HG03097 (cell line): Measurements from ENCODE around the gene NUP98.
A peak's percentile ranks its signal among the peaks of the same experiment; 100 is the strongest.
"Not testable (repeated sequence)": the region's sequence is repeated elsewhere in the genome, so short reads cannot be mapped to it uniquely, and the experiment has no call there.

Source experiments
- ATAC-seq: cut with Tn5 transposase; IDR thresholded peaks from one replicate; pipeline ENCODE4 v1.9.1; 2021; ENCODE audit not compliant: unreplicated experiment, low FRiP score

Gene NUP98

GRCh38 chr11:3802011-3802790 is 4.8 kb upstream of the NUP98 start:
- ATAC-seq, result no peak

GRCh38 chr11:3799873-3800272 is 2.5 kb upstream of the NUP98 start:
- ATAC-seq, result no peak

GRCh38 chr11:3799143-3799542 is 1.8 kb upstream of the NUP98 start:
- ATAC-seq, result no peak

DNA sequence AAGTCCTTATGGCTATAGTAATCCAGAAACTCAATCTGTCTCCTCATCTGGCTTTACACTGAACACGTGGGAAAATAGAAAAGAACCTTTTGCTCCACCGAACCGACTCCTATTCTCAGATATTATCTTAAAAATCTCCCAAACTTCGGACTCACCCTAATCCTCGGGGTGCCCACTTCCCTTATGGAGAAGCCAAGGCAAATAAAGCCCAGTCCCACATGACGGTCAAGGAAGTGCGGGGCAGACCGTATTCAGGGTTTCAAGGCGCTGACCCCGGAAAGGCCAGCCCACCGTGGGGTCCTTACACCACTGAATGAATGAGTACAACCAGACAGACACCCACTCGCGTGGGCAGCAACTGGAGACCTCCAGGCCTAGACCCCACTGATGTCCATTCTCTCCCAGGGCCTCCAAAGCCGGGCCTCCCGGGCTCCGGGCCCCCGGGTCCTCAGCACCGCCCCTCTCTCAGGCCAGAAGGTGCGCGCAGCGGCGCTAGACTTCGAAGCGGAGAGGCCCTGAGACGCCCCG is 489 bp downstream of the NUP98 start:
- peak; percentile 23 for ATAC-seq

DNA sequence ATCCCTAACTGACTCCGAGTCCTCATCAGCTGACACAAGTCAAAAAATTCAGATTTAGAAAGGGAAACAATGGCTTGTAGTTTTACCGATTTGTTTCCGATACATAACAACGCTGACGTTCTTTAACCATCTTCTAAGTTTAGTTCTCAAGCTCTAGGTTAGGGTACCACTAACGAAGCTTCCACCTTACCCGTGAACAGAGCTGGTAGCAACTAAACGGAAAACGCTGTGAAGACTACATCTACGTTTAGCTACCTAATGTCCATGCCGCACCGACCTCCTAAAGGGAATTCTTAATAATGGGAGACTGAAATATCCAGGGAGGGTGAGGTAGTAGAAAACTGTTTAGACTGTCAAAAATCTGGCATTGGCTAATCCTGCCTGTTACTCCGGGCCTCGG is 1.0 kb downstream of the NUP98 start:
- ATAC-seq, result no peak

GRCh38 chr11:3796002-3796311 is 1.4 kb downstream of the NUP98 start:
- no peak for ATAC-seq

GRCh38 chr11:3795131-3796001 is 2.0 kb downstream of the NUP98 start:
- no peak for ATAC-seq

DNA sequence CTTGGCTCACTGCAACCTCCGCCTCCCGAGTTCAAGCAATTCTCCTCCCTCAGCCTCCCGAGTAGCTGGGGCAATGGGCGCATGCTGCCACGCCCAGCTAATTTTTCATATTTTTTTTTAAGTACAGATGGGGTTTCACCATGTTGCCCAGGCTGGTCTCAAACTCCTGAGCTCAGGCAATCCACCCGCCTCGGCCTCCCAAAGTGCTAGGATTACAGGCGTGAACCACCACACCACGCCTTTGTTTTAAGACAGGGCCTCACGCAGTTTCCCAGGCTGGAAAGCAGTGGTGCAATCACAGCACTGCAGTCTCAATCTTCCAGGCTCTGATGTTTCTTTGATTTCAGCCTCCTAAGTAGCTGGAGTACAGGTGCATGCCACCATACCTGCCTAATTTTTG is 3.0 kb downstream of the NUP98 start:
- not testable (repeated sequence) for ATAC-seq

- ATAC-seq, result no peak
Measured at GRCh38 chr11:3786781-3787428, 10.4 kb downstream of the NUP98 start.

DNA sequence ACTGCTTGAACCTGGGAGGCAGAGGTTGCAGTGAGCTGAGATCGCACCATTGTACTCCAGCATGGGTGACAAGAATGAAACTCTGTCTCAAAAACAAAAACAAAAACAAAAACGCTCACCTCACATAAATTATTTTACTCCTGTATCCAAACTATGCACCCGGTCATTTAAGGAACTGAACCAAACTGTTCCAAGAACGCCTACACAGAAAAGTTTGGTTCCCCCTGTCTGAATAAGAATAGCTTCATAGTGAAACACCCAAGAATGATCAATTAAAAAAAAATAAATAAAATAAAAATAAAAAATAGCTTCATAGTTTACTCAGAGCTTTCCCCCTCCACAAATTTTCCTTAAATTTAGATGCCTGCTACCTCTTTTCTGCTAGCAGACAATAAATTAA is 13.7 kb downstream of the NUP98 start:
- no peak for ATAC-seq

- ATAC-seq, result no peak
Measured at GRCh38 chr11:3782963-3783362, 14.4 kb downstream of the NUP98 start.

DNA sequence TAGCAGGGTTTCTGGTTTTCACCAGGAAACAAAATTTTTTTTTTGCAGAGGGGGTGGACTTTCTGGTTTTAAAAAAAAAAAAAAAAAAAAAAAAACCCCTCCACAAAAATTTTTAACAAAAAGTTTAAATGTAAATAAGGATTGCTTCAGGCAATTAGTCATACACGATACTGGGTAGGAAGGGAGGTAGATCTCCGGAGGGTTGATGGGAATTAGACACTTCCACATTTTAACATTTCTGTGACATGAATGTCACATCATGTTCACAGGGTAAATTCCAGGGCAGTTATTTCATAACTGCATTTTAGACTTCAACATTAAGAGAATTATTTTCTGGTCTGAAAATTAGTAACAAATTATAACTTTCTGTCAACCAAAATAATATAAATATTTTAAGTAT is 15.9 kb downstream of the NUP98 start:
- ATAC-seq, result no peak

DNA sequence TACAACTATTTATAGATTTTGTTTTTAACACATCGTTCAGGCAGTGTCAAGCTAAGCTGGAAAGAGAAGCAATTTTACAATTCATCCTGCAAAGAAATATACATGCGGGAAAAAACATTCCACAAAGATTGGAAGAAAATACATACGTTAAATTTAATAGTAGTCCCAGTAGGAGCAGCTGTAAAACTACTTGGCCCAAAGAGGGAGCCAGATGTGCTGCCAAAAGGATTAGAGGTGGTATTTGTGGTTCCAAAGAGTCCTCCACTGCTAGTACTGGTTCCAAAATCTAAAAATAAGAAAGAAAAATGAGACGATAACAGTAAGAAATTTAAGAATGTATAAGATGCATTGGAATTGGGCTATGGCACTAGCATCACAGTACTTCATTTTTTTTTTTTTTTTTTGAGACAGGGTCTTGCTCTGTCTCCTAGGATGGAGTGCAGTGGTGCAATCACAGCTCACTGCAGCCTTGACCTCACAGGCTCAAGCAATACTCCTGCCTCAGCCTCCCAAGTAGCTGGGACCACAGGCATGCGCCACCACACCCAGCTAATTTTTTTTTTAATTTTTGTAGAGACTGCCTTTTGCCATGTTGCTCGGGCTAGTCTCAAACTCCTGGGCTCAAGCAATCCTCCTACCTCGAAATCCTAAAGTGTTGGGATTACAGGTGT is 21.5 kb downstream of the NUP98 start:
- ATAC-seq, result no peak

- no peak for ATAC-seq
Measured at GRCh38 chr11:3773180-3773579, 24.2 kb downstream of the NUP98 start.

GRCh38 chr11:3767536-3767935 is 29.8 kb downstream of the NUP98 start:
- no peak for ATAC-seq

DNA sequence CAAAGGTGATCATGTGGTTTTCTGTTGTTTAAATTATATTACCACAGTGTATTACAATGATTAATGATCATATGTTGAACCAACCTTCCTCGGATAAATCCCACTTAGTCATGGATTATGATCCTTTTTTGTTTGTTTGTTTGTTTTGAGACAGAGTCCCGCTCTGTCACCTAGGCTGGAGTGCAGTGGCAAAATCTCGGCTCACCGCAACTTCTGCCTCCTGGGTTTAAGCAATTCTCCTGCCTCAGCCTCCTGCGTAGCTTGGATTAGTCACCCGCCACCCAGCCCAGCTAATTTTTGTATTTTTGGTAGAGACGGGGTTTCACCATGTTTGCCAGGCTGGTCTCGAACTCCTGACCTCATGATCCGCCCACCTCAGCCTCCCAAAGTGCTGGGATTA is 30.5 kb downstream of the NUP98 start:
- ATAC-seq, result not testable (repeated sequence)

- no peak for ATAC-seq
Measured at GRCh38 chr11:3764266-3764665, 33.1 kb downstream of the NUP98 start.

DNA sequence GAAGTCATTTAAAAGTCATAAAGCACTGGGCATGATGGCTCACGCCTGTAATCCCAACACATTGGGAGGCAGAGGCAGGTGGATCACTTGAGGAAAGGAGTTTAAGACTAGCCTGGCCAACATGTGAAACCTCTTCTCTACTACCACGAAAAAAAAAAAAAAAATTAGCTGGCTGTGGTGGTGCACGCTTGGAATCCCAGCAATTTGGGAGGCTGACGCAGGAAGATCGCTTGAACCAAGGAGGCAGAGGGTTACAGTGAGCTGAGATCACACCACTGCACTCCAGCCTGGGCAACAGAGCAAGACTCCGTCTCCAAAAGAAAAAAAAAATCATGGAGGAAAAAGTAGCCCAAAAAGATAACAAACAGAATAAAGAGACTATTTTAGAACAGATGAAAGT is 42.2 kb downstream of the NUP98 start:
- no peak for ATAC-seq

DNA sequence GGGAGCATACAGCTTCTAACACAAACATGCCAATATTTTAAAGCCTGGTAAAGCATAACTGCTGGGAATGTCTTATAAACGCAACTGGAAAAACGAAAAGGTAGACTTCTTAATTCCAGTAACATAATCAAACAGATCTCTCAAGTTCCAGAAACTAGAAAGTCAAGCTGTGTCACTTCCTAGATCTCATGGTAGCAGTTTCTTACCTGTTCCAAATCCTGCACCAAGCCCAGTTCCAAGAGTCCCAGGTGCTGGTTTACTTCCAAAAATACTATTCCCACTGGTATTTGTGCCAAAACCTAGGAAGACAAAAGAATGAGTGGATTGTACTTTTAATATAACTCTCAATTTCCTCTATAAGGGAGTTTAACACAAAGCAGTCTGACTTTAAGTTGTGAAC is 44.2 kb downstream of the NUP98 start:
- ATAC-seq, result no peak

GRCh38 chr11:3747704-3748103 is 49.6 kb downstream of the NUP98 start:
- ATAC-seq, result no peak

DNA sequence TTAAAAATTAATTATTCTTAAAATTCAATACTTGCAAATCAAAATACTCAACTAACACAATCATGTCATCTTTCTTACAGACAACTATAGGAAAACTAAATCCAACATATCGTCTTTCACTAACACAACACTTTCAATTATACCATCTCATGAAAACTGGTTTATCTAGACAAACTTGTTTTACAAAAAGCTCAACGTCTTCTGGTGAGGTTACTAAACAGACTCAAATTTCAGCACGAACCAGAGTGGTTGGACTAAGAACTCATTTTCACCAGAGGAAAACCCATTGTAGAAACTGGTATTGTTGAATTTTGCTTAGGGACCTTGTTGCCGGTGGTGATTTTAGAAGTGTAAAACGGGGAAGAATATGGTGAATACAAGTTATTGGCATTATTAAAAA is 52.2 kb downstream of the NUP98 start:
- ATAC-seq, result no peak
